ENCODE results near the gene ZNF383. TPM values are rescaled to one million over a fixed set of nuclear protein-coding genes. Genes with fewer than 3 reads are reported as not detected.
A peak's percentile ranks its signal among the peaks of the same experiment; 100 is the strongest.
"Not testable (repeated sequence)": the region's sequence is repeated elsewhere in the genome, so short reads cannot be mapped to it uniquely, and the experiment has no call there.

ZNF383 gene
- total and polyA plus RNA-seq, 4 donors: 1.1 to 3.2 (median 2.4) TPM

DNA sequence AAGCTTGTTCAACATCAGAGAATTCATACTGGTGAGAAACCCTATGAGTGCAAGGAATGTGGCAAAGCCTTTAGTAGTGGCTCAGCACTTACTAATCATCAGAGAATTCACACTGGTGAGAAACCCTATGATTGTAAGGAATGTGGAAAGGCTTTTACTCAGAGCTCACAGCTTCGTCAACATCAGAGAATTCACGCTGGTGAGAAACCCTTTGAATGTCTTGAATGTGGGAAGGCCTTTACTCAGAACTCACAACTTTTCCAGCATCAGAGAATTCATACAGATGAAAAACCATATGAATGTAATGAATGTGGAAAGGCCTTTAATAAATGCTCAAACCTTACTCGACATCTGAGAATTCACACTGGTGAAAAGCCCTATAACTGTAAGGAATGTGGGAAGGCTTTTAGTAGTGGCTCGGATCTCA, 25.2 kb downstream of the ZNF383 start:
- no peaks in the 10 kb centered on the region for H3K4me1 ChIP-seq (ENCODE audit: control insufficient read depth in 4 of 4, insufficient read depth in 4 of 4, low read length in 3 of 4)
- no peak overlapping the region for H3K9ac ChIP-seq (ENCODE audit: low read depth in 1 of 2, low read length in 2 of 2)
- WGBS: 98% methylated on average over 4 of the region's 4 CpGs
- H3K4me3 ChIP-seq (ENCODE audit: low read depth in 1 of 3, low read length in 3 of 3): peak overlapping the region in 2 of 3 donors; percentile 7 to 59
- TF ChIP-seq SP1 (IDR thresholded peaks at IDR 0.05) (no peak), FOXA1 (IDR thresholded peaks at IDR 0.05) (no peak), TAF1 (conservative IDR thresholded peaks at IDR 0.05) (no peak), HNF4A (conservative IDR thresholded peaks at IDR 0.05) (no peak), FOXA2 (IDR thresholded peaks at IDR 0.05) (no peak), EGR1 (IDR thresholded peaks at IDR 0.05; ENCODE audit: low read depth in 2 of 2) (no peak), RAD21 (IDR thresholded peaks at IDR 0.05) (no peak), GABPA (IDR thresholded peaks at IDR 0.05 in 1 of 2, conservative IDR thresholded peaks at IDR 0.05 in 1 of 2) (no peak), HNF4G (IDR thresholded peaks at IDR 0.05) (no peak), RXRA (IDR thresholded peaks at IDR 0.05) (no peak), NR2F2 (IDR thresholded peaks at IDR 0.05) (no peak)
- TF ChIP-seq, protein P1, sequence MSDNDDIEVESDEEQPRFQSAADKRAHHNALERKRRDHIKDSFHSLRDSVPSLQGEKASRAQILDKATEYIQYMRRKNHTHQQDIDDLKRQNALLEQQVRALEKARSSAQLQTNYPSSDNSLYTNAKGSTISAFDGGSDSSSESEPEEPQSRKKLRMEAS (IDR thresholded peaks at IDR 0.05): no peak
- TF ChIP-seq, protein P2, sequence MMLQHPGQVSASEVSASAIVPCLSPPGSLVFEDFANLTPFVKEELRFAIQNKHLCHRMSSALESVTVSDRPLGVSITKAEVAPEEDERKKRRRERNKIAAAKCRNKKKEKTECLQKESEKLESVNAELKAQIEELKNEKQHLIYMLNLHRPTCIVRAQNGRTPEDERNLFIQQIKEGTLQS (IDR thresholded peaks at IDR 0.05): no peak
- TF ChIP-seq, protein P3, sequence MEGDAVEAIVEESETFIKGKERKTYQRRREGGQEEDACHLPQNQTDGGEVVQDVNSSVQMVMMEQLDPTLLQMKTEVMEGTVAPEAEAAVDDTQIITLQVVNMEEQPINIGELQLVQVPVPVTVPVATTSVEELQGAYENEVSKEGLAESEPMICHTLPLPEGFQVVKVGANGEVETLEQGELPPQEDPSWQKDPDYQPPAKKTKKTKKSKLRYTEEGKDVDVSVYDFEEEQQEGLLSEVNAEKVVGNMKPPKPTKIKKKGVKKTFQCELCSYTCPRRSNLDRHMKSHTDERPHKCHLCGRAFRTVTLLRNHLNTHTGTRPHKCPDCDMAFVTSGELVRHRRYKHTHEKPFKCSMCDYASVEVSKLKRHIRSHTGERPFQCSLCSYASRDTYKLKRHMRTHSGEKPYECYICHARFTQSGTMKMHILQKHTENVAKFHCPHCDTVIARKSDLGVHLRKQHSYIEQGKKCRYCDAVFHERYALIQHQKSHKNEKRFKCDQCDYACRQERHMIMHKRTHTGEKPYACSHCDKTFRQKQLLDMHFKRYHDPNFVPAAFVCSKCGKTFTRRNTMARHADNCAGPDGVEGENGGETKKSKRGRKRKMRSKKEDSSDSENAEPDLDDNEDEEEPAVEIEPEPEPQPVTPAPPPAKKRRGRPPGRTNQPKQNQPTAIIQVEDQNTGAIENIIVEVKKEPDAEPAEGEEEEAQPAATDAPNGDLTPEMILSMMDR (IDR thresholded peaks at IDR 0.05; ENCODE audit: low read depth, low read length, missing input control): no peak
- no peak overlapping the region for H3K27ac ChIP-seq (ENCODE audit: low read depth in 1 of 2, low read length in 2 of 2)
- DNase-seq (ENCODE audit: low spot score): no peak
- H3K36me3 ChIP-seq (ENCODE audit: control insufficient read depth in 4 of 4, insufficient read depth in 3 of 4, low read depth in 1 of 4, low read length in 3 of 4): peaks cover 15 to 55% (median 52%) of the 10 kb centered on the region in 4 donors
- no peaks in the 10 kb centered on the region for H3K27me3 ChIP-seq (ENCODE audit: control insufficient read depth in 4 of 4, insufficient read depth in 4 of 4, low read length in 3 of 4)
- peaks cover 51 to 92% (median 56%) of the 10 kb centered on the region in 4 donors for H3K9me3 ChIP-seq (ENCODE audit: control insufficient read depth in 4 of 4, low read length in 3 of 4)

DNA sequence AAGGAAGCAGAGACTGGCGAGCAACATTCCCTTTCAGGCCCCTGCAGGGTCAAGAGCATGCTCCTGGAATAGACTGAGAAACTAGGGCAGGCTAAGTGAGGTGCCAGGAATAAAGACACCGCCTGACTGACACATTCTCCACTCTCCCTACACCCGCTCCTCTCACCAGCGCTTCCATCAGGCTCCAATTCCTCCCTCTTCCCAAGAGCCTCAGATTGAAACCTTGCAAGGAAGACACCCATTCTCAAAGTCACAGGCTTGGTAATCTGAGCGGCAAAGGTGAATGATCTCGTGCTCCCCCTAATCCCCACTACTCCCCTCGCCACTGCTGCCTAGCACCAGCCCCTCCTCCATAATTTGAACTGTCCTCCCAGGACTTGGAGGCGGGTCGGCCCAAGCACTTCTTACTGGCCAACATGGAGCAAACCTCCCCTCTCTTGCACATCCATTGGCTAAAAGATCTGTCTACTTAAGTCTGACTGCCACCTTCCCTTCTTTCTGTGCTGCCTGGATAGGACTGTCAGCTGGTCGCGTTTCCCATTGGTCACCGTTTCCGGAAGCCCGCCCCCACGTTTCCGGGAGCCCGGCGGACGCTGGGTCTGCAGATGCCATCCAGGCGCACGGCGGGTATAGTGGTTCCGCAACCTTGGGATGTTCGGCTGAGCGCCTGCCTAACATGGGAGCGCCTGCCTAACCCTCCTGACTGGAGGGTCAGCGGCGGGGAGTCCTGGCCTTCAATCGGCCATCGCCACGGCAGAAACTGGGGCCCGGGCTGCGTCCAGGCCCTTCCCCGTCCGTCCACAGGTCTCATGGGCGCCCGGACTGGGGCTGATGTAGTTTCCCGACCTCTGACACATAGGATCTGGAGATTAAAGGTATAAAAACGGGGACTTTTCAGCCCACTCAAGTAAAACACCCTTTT, 33.6 kb downstream of the ZNF383 start:
- no peak overlapping the region for H3K9ac ChIP-seq (ENCODE audit: low read depth in 1 of 2, low read length in 2 of 2)
- 5% methylated on average over 39 of the region's 39 CpGs for WGBS
- DNase-seq (ENCODE audit: low spot score): peak; percentile 61
- TF ChIP-seq GABPA (IDR thresholded peaks at IDR 0.05 in 1 of 2, conservative IDR thresholded peaks at IDR 0.05 in 1 of 2) (peak; percentile 55 to 68), EGR1 (IDR thresholded peaks at IDR 0.05; ENCODE audit: low read depth in 2 of 2) (no peak), SP1 (IDR thresholded peaks at IDR 0.05) (peak; percentile 33)
- TF ChIP-seq, protein P1 (IDR thresholded peaks at IDR 0.05): no peak
- no peaks in the 10 kb centered on the region for H3K4me1 ChIP-seq (ENCODE audit: control insufficient read depth in 4 of 4, insufficient read depth in 4 of 4, low read length in 3 of 4)
- H3K27ac ChIP-seq (ENCODE audit: low read depth in 1 of 2, low read length in 2 of 2): no peak overlapping the region
- H3K36me3 ChIP-seq (ENCODE audit: control insufficient read depth in 4 of 4, insufficient read depth in 3 of 4, low read depth in 1 of 4, low read length in 3 of 4): no peaks in the 10 kb centered on the region
- no peaks in the 10 kb centered on the region for H3K27me3 ChIP-seq (ENCODE audit: control insufficient read depth in 4 of 4, insufficient read depth in 4 of 4, low read length in 3 of 4)
- H3K4me3 ChIP-seq (ENCODE audit: low read depth in 1 of 3, low read length in 3 of 3): peak overlapping the region; percentile 6 to 59 (median 40)
- H3K9me3 ChIP-seq (ENCODE audit: control insufficient read depth in 4 of 4, low read length in 3 of 4): peaks cover 27 to 71% (median 51%) of the 10 kb centered on the region in 4 donors

DNA sequence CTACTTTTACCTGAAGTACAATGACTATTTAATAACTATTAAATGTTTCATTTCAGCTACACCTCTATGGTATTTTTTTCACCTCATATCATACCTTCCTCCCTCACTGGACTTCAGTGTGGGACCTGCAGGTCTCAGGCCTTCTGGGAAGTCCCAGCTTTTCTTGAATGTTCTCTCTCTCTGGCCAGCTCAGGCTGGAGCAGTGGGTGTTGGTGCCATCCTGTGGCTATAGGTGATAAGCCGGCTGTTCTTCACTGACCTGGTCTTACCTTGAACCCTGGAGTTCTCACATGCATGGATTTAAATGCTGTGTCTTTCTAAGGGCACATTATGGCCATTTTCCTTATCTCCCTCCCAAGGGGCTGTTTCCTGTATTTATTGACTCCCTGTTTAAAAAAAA, 45.0 kb downstream of the ZNF383 start:
- not testable (repeated sequence) for H3K9ac ChIP-seq (ENCODE audit: low read depth in 1 of 2, low read length in 2 of 2); H3K27me3 ChIP-seq (ENCODE audit: control insufficient read depth in 4 of 4, insufficient read depth in 4 of 4, low read length in 3 of 4); H3K4me1 ChIP-seq (ENCODE audit: control insufficient read depth in 4 of 4, insufficient read depth in 4 of 4, low read length in 3 of 4); DNase-seq (ENCODE audit: low spot score); H3K36me3 ChIP-seq (ENCODE audit: control insufficient read depth in 4 of 4, insufficient read depth in 3 of 4, low read depth in 1 of 4, low read length in 3 of 4); H3K4me3 ChIP-seq (ENCODE audit: low read depth in 1 of 3, low read length in 3 of 3); H3K27ac ChIP-seq (ENCODE audit: low read depth in 1 of 2, low read length in 2 of 2)
- 75% methylated on average over 1 of the region's 1 CpG for WGBS
- peaks cover 4 to 14% (median 5%) of the 10 kb centered on the region in 4 donors for H3K9me3 ChIP-seq (ENCODE audit: control insufficient read depth in 4 of 4, low read length in 3 of 4)

DNA sequence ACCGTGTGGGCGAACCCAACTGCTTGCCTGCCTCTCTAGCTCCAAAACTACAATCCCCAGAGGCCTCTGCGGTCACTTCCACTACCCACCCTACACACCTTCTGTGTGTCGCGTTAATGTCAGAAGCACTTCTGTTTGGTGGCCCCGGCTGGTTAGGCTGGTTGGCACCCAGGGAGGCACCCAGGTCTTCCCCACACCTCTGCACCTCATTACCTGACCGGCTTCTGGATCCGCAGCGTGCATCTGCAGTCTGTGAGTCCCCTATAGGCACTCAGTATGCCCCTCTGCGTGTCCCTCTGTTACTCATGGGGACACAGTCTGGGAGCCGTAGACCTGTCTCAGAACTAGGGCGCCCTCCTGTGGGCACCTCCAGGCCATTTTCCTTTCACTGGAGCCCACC, 49.0 kb downstream of the ZNF383 start:
- H3K27ac ChIP-seq (ENCODE audit: low read depth in 1 of 2, low read length in 2 of 2); H3K36me3 ChIP-seq (ENCODE audit: control insufficient read depth in 4 of 4, insufficient read depth in 3 of 4, low read depth in 1 of 4, low read length in 3 of 4); H3K27me3 ChIP-seq (ENCODE audit: control insufficient read depth in 4 of 4, insufficient read depth in 4 of 4, low read length in 3 of 4); H3K9ac ChIP-seq (ENCODE audit: low read depth in 1 of 2, low read length in 2 of 2); H3K9me3 ChIP-seq (ENCODE audit: control insufficient read depth in 4 of 4, low read length in 3 of 4); H3K4me3 ChIP-seq (ENCODE audit: low read depth in 1 of 3, low read length in 3 of 3); DNase-seq (ENCODE audit: low spot score); H3K4me1 ChIP-seq (ENCODE audit: control insufficient read depth in 4 of 4, insufficient read depth in 4 of 4, low read length in 3 of 4): not testable (repeated sequence)
- WGBS: 89% methylated on average over 12 of the region's 12 CpGs

DNA sequence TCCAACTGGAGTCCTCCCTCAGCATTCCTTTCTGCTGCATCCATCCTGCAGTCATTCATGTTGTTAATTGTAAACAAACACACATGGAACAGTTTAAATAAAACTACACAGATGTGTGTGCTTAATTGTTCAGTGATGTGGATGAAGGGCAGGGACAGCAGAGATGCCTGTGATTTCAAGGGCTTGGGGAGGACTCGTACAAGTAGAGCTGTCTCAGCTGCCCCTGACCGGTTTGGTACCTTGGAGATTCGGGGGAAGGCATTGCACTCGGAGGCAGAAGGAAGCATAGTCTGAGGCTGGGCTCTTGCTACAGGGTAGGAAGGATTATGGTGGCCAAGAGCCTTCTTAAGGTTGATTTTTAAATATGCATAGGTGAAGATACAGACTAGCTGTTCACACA, 49.7 kb downstream of the ZNF383 start:
- 91% methylated on average over 4 of the region's 4 CpGs for WGBS
- H3K9me3 ChIP-seq (ENCODE audit: control insufficient read depth in 4 of 4, low read length in 3 of 4); H3K9ac ChIP-seq (ENCODE audit: low read depth in 1 of 2, low read length in 2 of 2); H3K27ac ChIP-seq (ENCODE audit: low read depth in 1 of 2, low read length in 2 of 2); H3K36me3 ChIP-seq (ENCODE audit: control insufficient read depth in 4 of 4, insufficient read depth in 3 of 4, low read depth in 1 of 4, low read length in 3 of 4); DNase-seq (ENCODE audit: low spot score); H3K4me3 ChIP-seq (ENCODE audit: low read depth in 1 of 3, low read length in 3 of 3); H3K4me1 ChIP-seq (ENCODE audit: control insufficient read depth in 4 of 4, insufficient read depth in 4 of 4, low read length in 3 of 4); H3K27me3 ChIP-seq (ENCODE audit: control insufficient read depth in 4 of 4, insufficient read depth in 4 of 4, low read length in 3 of 4): not testable (repeated sequence)
